Cardiac muscle cell (in vitro differentiated cells and primary cell): Measurements from ENCODE around the gene LIPI. TPM values are rescaled to one million over a fixed set of nuclear protein-coding genes. Genes with fewer than 3 reads are reported as not detected.
"Not testable (repeated sequence)": the region's sequence is repeated elsewhere in the genome, so short reads cannot be mapped to it uniquely, and the experiment has no call there.

Experiments
- DNase-seq, 2 donors: peaks; one replicate each; pipeline versions ENCODE4 v3.0.0 to v3.0.0-alpha.2; 2010 to 2017; ENCODE audit warnings: low read depth in 1 of 2, low spot score in 1 of 2
- H3K27ac ChIP-seq: fragments of 200-600 bp; sonication (generic); 2 replicates; pipeline ENCODE4 v1.5.1; 2016
- H3K27me3 ChIP-seq: fragments of 200-600 bp; sonication (generic); 2 replicates; pipeline ENCODE4 v1.6.0; 2016; ENCODE audit warnings: control low read depth
- H3K36me3 ChIP-seq: fragments of 200-600 bp; sonication (generic); 2 replicates; pipeline ENCODE4 v1.5.1; 2016; ENCODE audit warnings: control low read depth
- H3K4me1 ChIP-seq: fragments of 200-600 bp; sonication (generic); 2 replicates; pipeline ENCODE4 v1.8.1; 2017; ENCODE audit warnings: low read depth, mild to moderate bottlenecking, mixed run types
- H3K4me3 ChIP-seq: fragments of 200-600 bp; sonication (generic); 2 replicates; pipeline ENCODE4 v1.5.1; 2016; ENCODE audit warnings: mild to moderate bottlenecking
- H3K9me3 ChIP-seq: fragments of 200-600 bp; sonication (generic); 2 replicates; pipeline ENCODE4 v1.5.1; 2017; ENCODE audit warnings: low read depth, mild to moderate bottlenecking, control low read depth
- polyA plus RNA-seq: library from polyadenylated mRNA; unstranded; fragments of >200 nt; fragmentation: Nextera tagmentation; extraction: Ambion mirVana; gene quantifications from 2 replicates; pipeline ENCODE4 v1.2.1, GENCODE V29; 2016
- total RNA-seq: library from RNA; depleted of rRNA; stranded (reverse); fragments of >200 nt; gene quantifications from 2 replicates; pipeline ENCODE4 v1.2.3, GENCODE V29; 2016
- TF ChIP-seq, protein P1 (sequence below): IDR thresholded peaks from 2 replicates; pipeline ENCODE4 v1.5.1; 2012; ENCODE audit warnings: low read depth, mild to moderate bottlenecking, low read length

Gene LIPI
- total and polyA plus RNA-seq, 2 experiments from 2014 or later, result not detected

DNA sequence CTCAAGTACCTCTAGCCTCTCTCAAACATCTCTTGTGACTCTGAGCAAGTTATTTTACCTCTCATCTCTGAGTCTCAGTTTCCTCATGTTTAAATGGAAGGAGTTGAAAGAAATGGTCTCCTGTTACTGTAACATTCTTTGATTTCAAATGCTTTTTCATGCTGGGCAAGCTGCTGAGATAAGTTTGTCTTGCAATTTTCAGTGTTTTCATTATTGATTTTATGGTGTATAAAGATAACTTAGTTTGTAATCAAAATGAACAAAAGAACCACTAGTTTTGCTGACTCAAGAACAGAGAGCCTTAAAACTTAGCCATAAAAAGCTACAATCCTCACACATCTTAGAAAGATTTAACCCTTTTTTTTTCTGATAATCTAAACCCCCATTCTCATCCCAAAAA is 4.5 kb downstream of the LIPI start:
- H3K9me3 ChIP-seq, result no peaks in the 10 kb centered on the region
- H3K4me3 ChIP-seq, result no peak overlapping the region
- no peak overlapping the region for H3K27ac ChIP-seq
- TF ChIP-seq, protein P1, sequence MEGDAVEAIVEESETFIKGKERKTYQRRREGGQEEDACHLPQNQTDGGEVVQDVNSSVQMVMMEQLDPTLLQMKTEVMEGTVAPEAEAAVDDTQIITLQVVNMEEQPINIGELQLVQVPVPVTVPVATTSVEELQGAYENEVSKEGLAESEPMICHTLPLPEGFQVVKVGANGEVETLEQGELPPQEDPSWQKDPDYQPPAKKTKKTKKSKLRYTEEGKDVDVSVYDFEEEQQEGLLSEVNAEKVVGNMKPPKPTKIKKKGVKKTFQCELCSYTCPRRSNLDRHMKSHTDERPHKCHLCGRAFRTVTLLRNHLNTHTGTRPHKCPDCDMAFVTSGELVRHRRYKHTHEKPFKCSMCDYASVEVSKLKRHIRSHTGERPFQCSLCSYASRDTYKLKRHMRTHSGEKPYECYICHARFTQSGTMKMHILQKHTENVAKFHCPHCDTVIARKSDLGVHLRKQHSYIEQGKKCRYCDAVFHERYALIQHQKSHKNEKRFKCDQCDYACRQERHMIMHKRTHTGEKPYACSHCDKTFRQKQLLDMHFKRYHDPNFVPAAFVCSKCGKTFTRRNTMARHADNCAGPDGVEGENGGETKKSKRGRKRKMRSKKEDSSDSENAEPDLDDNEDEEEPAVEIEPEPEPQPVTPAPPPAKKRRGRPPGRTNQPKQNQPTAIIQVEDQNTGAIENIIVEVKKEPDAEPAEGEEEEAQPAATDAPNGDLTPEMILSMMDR, result no peak
- H3K4me1 ChIP-seq, result no peaks in the 10 kb centered on the region
- no peaks in the 10 kb centered on the region for H3K36me3 ChIP-seq
- no peak for DNase-seq
- H3K27me3 ChIP-seq, result no peaks in the 10 kb centered on the region

- not testable (repeated sequence) for H3K27me3 ChIP-seq, H3K4me1 ChIP-seq, DNase-seq, H3K9me3 ChIP-seq, H3K36me3 ChIP-seq, H3K4me3 ChIP-seq, H3K27ac ChIP-seq
Measured at GRCh38 chr21:14166463-14167223, 44.1 kb downstream of the LIPI start.

DNA sequence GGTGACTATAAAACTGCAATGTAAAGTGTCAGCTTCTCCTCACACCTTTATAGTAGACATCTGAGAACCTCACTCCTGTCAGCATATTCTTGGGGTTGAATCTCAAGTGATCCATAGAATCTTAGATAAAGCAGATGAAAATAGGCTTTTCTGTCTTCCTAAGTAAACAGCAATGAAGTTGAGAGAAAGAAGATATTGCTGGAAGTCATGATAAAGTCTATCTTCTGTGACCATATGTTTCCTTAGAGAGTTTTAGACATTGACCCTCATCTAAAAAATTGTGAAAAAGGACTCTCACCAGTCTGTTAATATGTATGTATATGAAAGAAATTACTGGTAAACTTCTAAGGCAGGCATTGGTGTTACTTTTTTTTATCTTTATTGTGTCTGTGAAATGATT is 66.8 kb downstream of the LIPI start:
- Histone ChIP-seq H3K4me1 (no peaks in the 10 kb centered on the region), H3K36me3 (no peaks in the 10 kb centered on the region), H3K27me3 (no peaks in the 10 kb centered on the region), H3K27ac (no peak overlapping the region), H3K4me3 (no peak overlapping the region), H3K9me3 (no peaks in the 10 kb centered on the region)
- TF ChIP-seq, protein P1, result no peak
- DNase-seq, result no peak

- no peaks in the 10 kb centered on the region for H3K4me1 ChIP-seq
- H3K27ac ChIP-seq, result no peak overlapping the region
- no peak overlapping the region for H3K4me3 ChIP-seq
- DNase-seq, result no peak
- no peaks in the 10 kb centered on the region for H3K9me3 ChIP-seq
- no peaks in the 10 kb centered on the region for H3K36me3 ChIP-seq
- TF ChIP-seq, protein P1, result no peak
- no peaks in the 10 kb centered on the region for H3K27me3 ChIP-seq
Measured at GRCh38 chr21:14124266-14124665, 86.5 kb downstream of the LIPI start.

DNA sequence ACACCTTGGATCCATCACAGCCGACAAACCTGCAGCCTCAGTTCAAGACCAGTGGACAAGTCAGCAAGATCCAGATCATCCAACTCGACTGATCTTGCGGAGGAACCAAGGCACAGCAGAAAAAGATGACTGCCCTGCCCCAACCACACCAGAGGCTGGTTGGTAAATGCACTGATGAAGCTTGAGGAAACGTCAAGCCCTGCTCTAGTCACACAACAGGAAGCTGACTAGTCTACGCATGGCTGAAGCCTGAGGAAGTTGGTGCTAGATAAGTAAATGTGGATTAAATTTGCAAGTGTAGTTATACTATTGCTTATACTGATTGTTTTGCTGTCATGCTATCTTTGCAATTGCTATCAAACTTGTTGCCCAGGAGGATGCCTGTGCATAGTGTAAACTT is 89.0 kb downstream of the LIPI start:
- Histone ChIP-seq H3K27ac (no peak overlapping the region), H3K4me1 (no peaks in the 10 kb centered on the region), H3K9me3 (no peaks in the 10 kb centered on the region), H3K36me3 (no peaks in the 10 kb centered on the region), H3K4me3 (no peak overlapping the region), H3K27me3 (no peaks in the 10 kb centered on the region)
- TF ChIP-seq, protein P1, result no peak
- DNase-seq, result no peak

DNA sequence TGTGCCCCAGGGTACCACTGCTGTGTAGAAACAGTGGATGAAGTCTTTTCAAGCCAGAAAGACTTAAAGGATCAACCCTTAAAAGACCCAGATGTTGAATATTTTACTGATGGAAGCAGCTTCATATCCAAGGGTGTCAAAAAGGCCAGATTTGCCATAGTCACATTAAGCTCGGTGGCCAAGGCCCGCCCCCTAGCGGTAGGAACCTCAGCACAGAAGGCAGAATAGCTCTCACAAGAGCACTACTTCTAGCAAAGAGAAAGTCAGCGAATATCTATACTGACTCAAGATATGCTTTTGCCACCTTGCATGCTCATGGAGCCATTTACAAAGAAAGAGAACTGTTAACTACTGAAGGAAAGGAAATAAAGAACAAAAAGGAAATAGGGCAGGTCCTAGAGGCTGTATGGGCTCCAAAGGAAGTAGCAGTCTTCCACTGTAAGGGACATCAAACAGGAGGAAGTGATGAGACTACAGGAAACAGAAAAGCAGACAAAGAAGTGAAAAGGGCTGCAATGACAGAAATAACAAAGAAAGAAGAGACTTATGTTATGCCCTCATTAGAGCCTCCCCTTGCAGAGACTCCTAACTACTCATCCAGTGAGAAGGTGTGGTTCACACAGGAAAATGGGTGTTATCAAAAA is 90.5 kb downstream of the LIPI start:
- Histone ChIP-seq H3K27ac (no peak overlapping the region), H3K27me3 (no peaks in the 10 kb centered on the region), H3K4me1 (no peaks in the 10 kb centered on the region), H3K36me3 (no peaks in the 10 kb centered on the region), H3K9me3 (no peaks in the 10 kb centered on the region), H3K4me3 (no peak overlapping the region)
- peak in 1 of 2 donors; percentile 52 for DNase-seq
- TF ChIP-seq, protein P1, result no peak
